Endothelial cell of umbilical vein (primary cell): Measurements from ENCODE around the gene MCEMP1. TPM values are rescaled to one million over a fixed set of nuclear protein-coding genes. Genes with fewer than 3 reads are reported as not detected.

Source experiments
- BruUV-seq: library from RNA; stranded (reverse); fragments of 400-500 nt; replicated peaks from 2 replicates; lab custom pipeline; 2021; lab: Mats Ljungman, UMichigan
- CTCF ChIA-PET: fragments of 300-600, 350-600 bp; sonication (Branson Sonifier 250); formaldehyde crosslinking; loops from one replicate; lab custom pipeline; 2021; ENCODE audit warnings: antibody characterized with exemption, inconsistent platforms; lab: Charles Lee
- POLR2A ChIA-PET: fragments of 300-600, 350-600 bp; sonication (Branson Sonifier 250); formaldehyde crosslinking; loops from one replicate; lab custom pipeline; 2021; ENCODE audit warnings: antibody characterized with exemption, inconsistent platforms; lab: Charles Lee
- DNase-seq: peaks from one replicate; pipeline ENCODE4 v3.0.0-alpha.2; 2011; ENCODE audit warnings: low read depth, low spot score
- FAIRE-seq: peaks from 2 replicates; lab custom pipeline; 2011; peaks lifted over from hg19 to GRCh38; lab: Jason Lieb, UNC
- H2AFZ ChIP-seq: 2 replicates; pipeline ENCODE4 v1.6.0; 2012; ENCODE audit warnings: low read depth, low read length, control low read depth, inconsistent platforms
- H3K27ac ChIP-seq: 2 replicates; pipeline ENCODE4 v1.5.1; 2011; ENCODE audit warnings: low read depth, mild to moderate bottlenecking, control low read depth, low read length, moderate library complexity; ENCODE audit not compliant: insufficient read depth
- H3K27me3 ChIP-seq, 2 experiments: 2 replicates each; pipeline versions ENCODE4 v1.6.0 to v1.6.1; 2011; ENCODE audit warnings: low read length in 2 of 2, mixed read lengths in 1 of 2; ENCODE audit not compliant: control insufficient read depth in 2 of 2, insufficient read depth in 2 of 2
- H3K36me3 ChIP-seq, 2 experiments: 2 replicates in 1 of 2; 3 replicates in 1 of 2; pipeline ENCODE4 v1.5.1; 2011; ENCODE audit warnings: low read length in 2 of 2, mild to moderate bottlenecking in 1 of 2, moderate library complexity in 1 of 2; ENCODE audit not compliant: control insufficient read depth in 2 of 2, insufficient read depth in 2 of 2; ENCODE audit errors: extremely low read depth in 1 of 2
- H3K4me1 ChIP-seq: 3 replicates; pipeline ENCODE4 v1.5.1; 2011; ENCODE audit warnings: mild to moderate bottlenecking, low read length; ENCODE audit not compliant: control insufficient read depth, insufficient read depth; ENCODE audit errors: extremely low read depth
- H3K4me2 ChIP-seq: 2 replicates; pipeline ENCODE4 v1.6.1; 2011; ENCODE audit warnings: low read length, control low read depth, mixed read lengths; ENCODE audit not compliant: insufficient read depth
- H3K4me3 ChIP-seq, 3 experiments: fragments of 200-600 bp in 1 of 3; sonication (generic), shearing (Covaris generic) in 1 of 3; replicated peaks in 1 of 3; 2 replicates each; pipeline ENCODE4 v1.5.1; 2011 to 2016; ENCODE audit warnings: control low read depth in 3 of 3, low read length in 3 of 3, mild to moderate bottlenecking in 2 of 3, inconsistent platforms in 1 of 3, low read depth in 1 of 3, moderate library complexity in 1 of 3; ENCODE audit not compliant: insufficient read depth in 1 of 3
- H3K79me2 ChIP-seq: 2 replicates; pipeline ENCODE4 v1.6.0; 2012; ENCODE audit warnings: low read length, inconsistent platforms; ENCODE audit not compliant: control insufficient read depth, insufficient read depth
- H3K9ac ChIP-seq: replicated peaks from 2 replicates; pipeline ENCODE3; 2011; ENCODE audit warnings: low read length, control low read depth; ENCODE audit not compliant: insufficient read depth; ENCODE audit errors: extremely low read depth
- H3K9me1 ChIP-seq: replicated peaks from 3 replicates; pipeline ENCODE4 v1.6.0; 2011; ENCODE audit warnings: mild to moderate bottlenecking, low read length; ENCODE audit not compliant: control insufficient read depth, insufficient read depth; ENCODE audit errors: extremely low read depth
- H3K9me3 ChIP-seq: replicated peaks from 2 replicates; pipeline ENCODE4 v1.5.1; 2012; ENCODE audit warnings: low read length, inconsistent platforms; ENCODE audit not compliant: control insufficient read depth, insufficient read depth
- H4K20me1 ChIP-seq: replicated peaks from 2 replicates; pipeline ENCODE3; 2011; ENCODE audit warnings: mild to moderate bottlenecking, low read length; ENCODE audit not compliant: control insufficient read depth, insufficient read depth; ENCODE audit errors: extremely low read depth
- CTCF ChIP-seq, 2 donors: IDR thresholded peaks; 1 replicate in 1 of 2; 2 replicates in 1 of 2; pipeline ENCODE4 v1.5.1; 2011; ENCODE audit warnings: low read length in 2 of 2, mild to moderate bottlenecking in 2 of 2, moderate library complexity in 2 of 2, control low read depth in 1 of 2, inconsistent platforms in 1 of 2, low read depth in 1 of 2; ENCODE audit not compliant: insufficient read depth in 1 of 2; ENCODE audit errors: extremely low read depth in 1 of 2
- EZH2 ChIP-seq: IDR thresholded peaks from 2 replicates; pipeline ENCODE4 v1.6.1; 2012; ENCODE audit warnings: borderline replicate concordance, low read depth, mild to moderate bottlenecking, moderate library complexity, low read length, inconsistent platforms; ENCODE audit not compliant: severe bottlenecking
- FOS ChIP-seq: IDR thresholded peaks from 2 replicates; pipeline ENCODE4 v1.6.1; 2011; ENCODE audit warnings: mild to moderate bottlenecking, low read length, moderate library complexity, borderline replicate concordance; ENCODE audit not compliant: insufficient read depth
- GATA2 ChIP-seq: IDR thresholded peaks from 2 replicates; pipeline ENCODE4 v1.7.0; 2011; ENCODE audit warnings: low read depth, mild to moderate bottlenecking, moderate library complexity, mixed read lengths, low read length; ENCODE audit not compliant: insufficient read length, insufficient read depth
- JUN ChIP-seq: IDR thresholded peaks from 2 replicates; pipeline ENCODE4 v1.6.1; 2011; ENCODE audit warnings: borderline replicate concordance, low read depth; ENCODE audit not compliant: insufficient read length, insufficient read depth
- MAX ChIP-seq: IDR thresholded peaks from 2 replicates; pipeline ENCODE4 v1.6.1; 2011; ENCODE audit not compliant: insufficient read depth, insufficient read length
- MYC ChIP-seq: IDR thresholded peaks from one replicate; pipeline ENCODE4 v1.6.1; 2011; ENCODE audit warnings: mild to moderate bottlenecking, low read depth, low read length
- POLR2A ChIP-seq: IDR thresholded peaks from 2 replicates; pipeline ENCODE4 v1.6.1; 2012; ENCODE audit warnings: low read depth, mild to moderate bottlenecking, control low read depth, low read length
- POLR2AphosphoS5 ChIP-seq: IDR thresholded peaks from 2 replicates; pipeline ENCODE4 v1.6.1; 2012; ENCODE audit warnings: low read depth, mild to moderate bottlenecking, control low read depth, low read length, moderate library complexity; ENCODE audit not compliant: insufficient read depth
- dilution Hi-C: fragments of 300-500 bp; cut with MboI; formaldehyde crosslinking; loops from one replicate; pipeline ENCODE4 v1.15.0; 2019; ENCODE audit warnings: low sequenced_read_pairs; ENCODE audit not compliant: extremely low pct_ligation_motif_present
- intact Hi-C: fragments of 100-400 bp; cut with micrococcal nuclease; formaldehyde crosslinking; loops from one replicate; pipeline ENCODE4 v1.10.0; 2022
- polyA plus RNA-seq, 4 experiments: library from polyadenylated mRNA; depleted of rRNA in 3 of 4; stranded (reverse) in 3 of 4; unstranded in 1 of 4; fragments of >200 nt; gene quantifications; 2 replicates each; pipeline versions ENCODE4 v1.2.1 to v1.2.3, GENCODE V29; 2011 to 2012; ENCODE audit warnings: missing spikeins in 1 of 4
- total RNA-seq: library from RNA; stranded (reverse); gene quantifications from 2 replicates; pipeline ENCODE4 v1.2.3, GENCODE V29; 2021

Gene MCEMP1
- total and polyA plus RNA-seq, 2 donors (not counting 3 experiments of a cell fraction or from before 2014, with no cell fraction given) = not detected

GRCh38 chr19:7632340-7633203 lies 44.3 kb upstream of the MCEMP1 start:
- dilution Hi-C loops = no loop called here
- Histone ChIP-seq H3K36me3 (peaks cover 0 to 4% of the 10 kb centered on the region in 2 experiments), H3K27me3 (no peaks in the 10 kb centered on the region), H3K4me1 (peaks cover 20% of the 10 kb centered on the region), H3K9me1 (no peaks in the 10 kb centered on the region), H3K27ac (no peak overlapping the region), H3K4me3 (no peak overlapping the region), H2AFZ (no peak overlapping the region), H3K9me3 (no peaks in the 10 kb centered on the region), H3K79me2 (peaks cover 29% of the 10 kb centered on the region), H3K9ac (no peak overlapping the region), H3K4me2 (no peak overlapping the region), H4K20me1 (no peaks in the 10 kb centered on the region)
- POLR2A ChIA-PET = no interaction called here
- CTCF ChIA-PET = interaction anchor here (1.6 kb wide), 1 partner anchor 64 kb away, joined by 6 read pairs; no protein-coding TSS in a partner anchor
- FAIRE-seq (no peak), DNase-seq (no peak)
- TF ChIP-seq MAX (no peak), GATA2 (no peak), MYC (no peak), CTCF (IDR thresholded peaks at IDR 0.05; ENCODE audit: extremely low read depth in 1 of 2, insufficient read depth in 1 of 2, low read depth in 1 of 2, low read length in 2 of 2) (no peak), POLR2A (no peak), POLR2AphosphoS5 (no peak), EZH2 (no peak), JUN (no peak), FOS (no peak)
- no TSS peak for BruUV-seq
- intact Hi-C loops = no loop called here
